Stimulated activated CD8-positive, alpha-beta memory T cell treated with anti-CD3 and anti-CD28 coated beads, Interleukin-7, amount 100 ng/mL, for 4 hours (primary cell): ENCODE results near the gene WDR7.
A peak's percentile ranks its signal among the peaks of the same experiment; 100 is the strongest.

Source experiments
- DNase-seq, 2 donors: peaks; one replicate each; pipeline ENCODE4 v3.0.0-alpha.2; 2020; ENCODE audit warnings: low read depth in 2 of 2

WDR7 gene

DNA sequence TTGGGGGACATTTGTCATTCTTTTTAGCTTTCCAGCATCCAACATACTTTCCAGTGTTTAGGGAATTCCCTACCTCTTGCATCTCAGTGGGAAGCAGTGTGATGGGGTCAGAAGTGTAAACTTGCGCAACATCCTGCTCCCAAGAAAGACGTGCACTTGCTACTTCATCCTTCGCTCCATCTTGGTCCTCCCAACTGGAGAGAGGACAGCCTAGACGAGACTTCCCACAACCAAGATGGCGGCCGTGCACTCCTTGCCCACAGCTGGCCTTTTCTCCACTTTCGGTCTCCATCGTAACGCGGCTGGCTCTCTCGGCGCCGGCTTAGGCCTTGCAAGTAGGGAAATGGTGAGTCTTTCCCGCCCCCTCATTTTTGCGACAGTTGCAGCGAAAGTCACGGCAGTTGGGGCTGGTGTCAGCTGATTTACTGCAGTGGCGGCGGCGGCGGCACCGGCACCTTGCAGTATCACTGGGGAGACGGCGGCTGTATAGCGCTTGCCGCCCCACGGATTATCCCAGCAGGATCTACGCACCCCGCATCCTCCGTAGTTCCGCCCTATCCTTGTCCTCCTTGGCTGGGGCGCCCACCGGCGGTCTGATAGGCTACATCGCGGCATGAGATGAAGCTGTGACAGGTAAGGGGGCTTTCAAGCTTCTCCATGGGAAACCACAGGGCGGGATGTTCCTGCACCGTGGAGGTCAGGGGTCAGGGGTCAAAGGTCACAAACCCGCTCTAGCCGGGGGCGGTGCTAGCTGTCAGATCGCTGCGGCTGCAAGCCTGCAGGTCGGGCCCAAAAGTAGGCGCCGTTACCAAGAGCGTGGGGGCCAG is at the start of gene WDR7:
Gene WDR7 (plus strand): TSS at position 416 of the 827 bp plus-strand sequence. CDS start 21,157 bp downstream, outside the sequence.
- DNase-seq, result peak; percentile 93 to 96

DNA sequence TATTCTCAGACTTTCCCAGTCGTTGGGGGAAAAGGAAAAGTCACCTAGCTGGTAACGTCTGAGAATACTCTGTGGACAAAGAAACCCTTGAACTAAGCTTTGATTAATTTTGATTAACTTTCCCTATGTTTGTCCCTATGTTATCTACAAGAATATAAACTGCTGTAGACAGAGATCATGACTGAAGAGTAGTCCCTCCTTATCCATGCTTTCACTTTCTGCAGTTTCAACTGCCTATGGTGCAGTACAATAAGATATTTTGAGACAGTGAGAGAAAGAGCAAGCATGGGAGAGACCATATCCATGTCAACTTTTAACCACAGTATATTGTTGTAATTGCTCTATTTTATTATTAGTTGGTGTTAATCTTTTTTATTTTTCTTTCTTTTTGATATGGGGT is 44.5 kb upstream of the WDR7 start:
- no peak for DNase-seq

DNA sequence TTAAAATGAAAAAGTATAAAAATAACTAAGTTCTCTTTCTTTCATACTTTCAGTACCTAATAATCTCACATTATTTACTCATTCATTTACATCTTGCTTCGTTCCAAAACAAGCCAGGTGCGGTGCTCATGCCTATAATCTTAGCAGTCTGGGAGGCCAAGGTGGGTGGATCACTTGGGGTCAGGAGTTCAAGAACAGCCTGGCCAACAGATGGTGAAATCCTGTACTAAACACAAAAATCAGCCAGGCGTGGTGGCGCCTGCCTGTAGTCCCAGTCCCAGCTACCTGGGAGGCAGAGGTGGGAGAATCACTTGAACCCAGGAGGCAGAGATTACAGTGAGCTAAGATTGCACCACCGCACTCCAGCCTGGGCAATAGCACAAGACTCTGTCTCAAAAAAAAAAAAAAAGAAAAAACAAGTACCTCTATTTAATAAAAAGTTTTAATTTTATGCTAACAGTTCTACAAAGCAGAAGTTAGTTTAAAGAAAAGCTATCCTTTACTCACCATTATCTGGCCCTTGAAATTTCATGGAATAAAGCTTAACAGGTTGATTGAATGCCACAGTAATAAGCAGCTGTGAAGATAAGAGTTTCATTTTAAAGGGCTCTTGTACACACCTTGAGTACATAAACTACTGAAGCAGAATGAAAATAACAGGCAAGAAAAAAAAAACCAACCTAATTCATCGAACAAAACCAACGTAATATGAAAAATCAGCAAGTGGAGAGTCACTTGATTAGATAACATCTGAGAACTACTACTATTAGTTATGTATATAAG is 35.2 kb upstream of the WDR7 start:
- DNase-seq, result no peak

DNA sequence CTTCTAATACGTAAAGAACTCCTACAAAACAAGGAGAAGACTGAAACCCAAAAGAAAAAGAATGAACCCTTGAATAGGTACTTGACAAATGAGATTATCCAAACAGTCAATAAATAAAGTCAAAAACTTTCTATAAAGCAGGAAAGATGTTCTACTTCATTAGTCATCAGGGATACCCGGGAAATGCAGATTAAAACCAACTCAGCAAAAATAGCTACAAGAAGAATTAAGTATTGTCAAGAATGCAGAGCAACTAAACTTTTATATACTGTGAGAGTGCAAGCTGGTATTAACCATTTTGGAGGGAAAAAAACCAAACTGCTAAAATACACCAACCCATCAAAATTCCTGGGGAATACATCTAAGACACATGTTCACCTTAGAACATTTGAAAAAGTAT is 23.2 kb upstream of the WDR7 start:
- DNase-seq, result no peak

DNA sequence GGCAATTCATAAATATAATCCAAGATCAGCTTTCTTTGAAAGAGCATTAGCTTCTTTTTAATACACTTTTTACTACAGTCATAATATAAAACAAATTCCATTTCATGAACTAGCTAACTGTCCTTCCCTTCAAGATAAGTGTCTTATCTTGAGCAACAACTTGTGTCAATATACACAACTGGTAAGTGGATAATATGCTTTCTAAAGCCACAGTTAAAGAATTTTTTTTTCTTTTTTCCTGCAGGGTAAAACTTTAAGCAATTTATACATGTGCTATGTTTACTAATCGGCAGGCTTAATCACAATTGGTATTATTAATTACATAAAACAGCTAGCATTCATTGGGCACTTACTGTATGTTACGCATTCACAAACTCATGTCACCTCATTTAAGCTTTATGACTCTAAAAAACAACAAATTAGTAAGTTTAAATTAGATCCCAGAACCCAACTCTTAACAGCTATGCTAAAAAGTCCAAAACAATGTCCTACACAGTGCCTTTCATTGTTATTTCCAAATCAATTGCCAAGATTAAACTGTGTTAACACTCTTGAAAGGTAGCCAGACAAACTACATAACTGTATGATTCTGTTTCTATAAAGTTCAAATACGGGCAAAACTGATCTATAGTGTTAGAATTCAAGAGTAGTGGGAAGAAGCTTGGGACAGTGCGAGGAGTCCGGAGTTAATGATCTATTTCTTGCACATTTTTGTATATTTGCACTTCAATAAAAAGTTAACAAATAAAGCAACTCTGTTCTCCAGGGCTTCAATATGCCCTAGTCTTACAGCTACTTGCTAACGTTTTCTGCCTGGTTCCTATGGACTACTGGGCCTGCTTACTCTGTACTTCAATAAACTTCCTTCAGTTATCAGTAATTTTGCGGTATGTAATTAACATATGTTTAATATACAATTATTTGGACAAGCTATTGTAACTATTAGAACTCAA is 18.8 kb upstream of the WDR7 start:
- DNase-seq, result no peak

DNA sequence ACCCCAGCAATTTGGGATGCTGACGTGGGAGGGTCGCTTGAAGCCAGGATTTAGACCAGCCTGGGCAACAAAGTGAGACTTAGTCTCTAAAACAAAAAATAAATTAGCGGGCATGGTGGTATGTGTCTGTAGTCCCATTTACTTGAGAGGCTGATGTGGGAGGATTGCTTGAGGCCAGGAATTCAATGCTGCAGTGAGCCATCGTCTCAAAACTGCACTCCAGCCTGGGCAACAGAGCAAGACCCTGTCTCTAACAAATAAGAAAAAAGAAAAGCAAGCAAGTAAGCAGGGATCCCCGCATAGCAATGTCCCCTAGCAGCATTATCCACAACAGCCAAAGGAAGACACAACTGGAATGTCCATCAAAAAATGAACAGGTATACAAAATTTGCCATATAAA is 16.2 kb upstream of the WDR7 start:
- DNase-seq, result no peak

DNA sequence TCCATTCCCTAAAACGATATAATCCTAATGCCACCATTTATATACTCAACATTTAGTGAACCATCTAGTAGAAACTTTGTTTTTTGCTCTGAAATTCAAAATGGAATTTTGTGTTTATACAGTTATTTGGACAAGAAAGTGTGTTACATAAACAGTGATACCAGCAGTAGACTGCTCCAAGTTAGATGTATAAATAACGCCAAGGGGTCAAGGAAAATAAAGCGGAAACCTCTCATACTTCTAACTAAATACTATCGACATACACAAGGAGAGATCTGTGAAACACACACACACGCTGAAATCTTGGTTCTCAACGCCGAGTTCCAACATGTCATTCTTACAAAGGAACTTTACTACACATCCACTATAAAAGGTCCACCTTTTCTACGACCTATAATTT is 14.0 kb upstream of the WDR7 start:
- DNase-seq, result no peak

DNA sequence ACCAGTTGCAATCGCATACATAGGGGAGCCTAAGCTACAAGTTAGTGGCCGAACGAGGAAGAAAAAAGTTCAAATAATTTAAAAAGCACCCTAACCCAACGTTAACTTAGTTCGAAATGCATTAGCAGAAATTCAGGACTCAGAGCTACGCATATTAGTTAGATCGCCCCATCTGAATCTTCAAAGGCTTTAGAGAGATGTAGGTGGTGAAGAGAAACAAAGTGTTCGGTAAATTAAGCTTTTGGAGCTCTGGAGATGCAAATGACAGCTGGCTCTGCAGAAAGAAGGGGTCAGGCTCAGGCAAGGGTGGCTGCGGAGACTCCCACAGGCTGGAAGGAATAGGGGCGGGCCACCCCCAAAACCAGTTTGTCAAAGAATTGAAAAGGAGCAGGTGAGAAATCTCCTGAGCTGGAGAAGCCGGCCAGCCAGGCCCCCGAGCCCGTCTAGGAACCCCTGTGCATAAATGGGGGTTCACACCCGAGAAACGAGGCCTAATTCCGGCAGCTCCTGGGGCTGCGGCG is 13.4 kb upstream of the WDR7 start:
- DNase-seq, result no peak

DNA sequence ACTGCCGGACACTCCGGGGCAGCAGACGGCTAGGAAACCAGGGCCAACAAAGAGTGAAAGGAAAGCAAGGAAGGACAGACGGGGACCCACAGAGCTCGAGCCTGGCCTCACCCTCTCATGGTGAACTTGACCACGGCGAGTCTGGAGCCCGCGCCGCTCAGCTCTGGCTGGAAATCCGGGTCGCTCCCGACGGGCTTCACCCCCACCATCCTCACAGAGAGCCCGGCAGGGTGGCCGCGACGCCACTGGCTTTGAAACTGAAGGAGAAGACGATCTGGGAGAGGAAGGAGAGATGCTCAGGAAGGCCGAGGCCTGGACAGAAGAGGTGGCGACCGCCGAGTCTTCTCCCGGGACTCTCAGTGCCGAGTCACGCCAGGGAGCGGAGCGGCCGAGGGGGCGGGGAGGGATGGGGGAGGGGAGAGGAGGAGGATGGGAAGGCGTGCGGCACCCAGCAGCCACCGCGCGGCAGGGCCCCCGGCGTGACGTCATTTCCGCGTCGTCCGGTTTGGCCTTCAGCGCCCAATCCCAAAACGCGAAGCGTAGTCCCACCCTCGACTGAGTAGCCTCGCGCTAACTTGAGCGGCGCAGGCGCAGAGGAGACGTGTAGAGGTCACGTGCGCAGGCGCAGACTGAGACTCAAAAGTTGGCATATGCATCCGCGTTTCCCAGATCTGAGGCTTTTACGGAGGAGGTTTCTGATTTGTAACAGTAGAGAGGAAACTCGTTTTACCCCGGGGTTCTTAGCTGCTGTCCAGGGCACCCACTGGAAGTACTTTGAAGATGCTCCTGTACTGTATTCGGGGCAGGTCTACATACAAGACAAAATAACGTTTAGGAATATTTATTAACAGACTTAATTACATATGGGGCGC is 12.7 kb upstream of the WDR7 start, which contains the start of gene TXNL1:
Gene TXNL1 (minus strand): TSS at position 361 of the 872 bp plus-strand sequence. CDS start 152 bp downstream, at position 209.
- peak; percentile 99 for DNase-seq

DNA sequence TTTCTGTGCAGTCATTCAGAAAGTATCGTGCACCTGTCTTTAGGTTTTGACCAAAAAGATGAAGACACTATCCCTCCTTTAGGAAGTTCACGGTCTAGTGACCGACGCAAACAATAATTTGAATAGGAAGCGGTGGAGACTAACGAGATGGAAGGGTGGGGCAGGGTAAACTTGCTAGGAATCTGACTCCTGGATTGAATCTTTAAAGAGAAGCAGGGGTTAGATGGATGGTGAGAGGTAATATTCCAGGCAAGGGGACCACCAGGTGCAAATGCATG is 12.1 kb upstream of the WDR7 start:
- DNase-seq, result no peak

DNA sequence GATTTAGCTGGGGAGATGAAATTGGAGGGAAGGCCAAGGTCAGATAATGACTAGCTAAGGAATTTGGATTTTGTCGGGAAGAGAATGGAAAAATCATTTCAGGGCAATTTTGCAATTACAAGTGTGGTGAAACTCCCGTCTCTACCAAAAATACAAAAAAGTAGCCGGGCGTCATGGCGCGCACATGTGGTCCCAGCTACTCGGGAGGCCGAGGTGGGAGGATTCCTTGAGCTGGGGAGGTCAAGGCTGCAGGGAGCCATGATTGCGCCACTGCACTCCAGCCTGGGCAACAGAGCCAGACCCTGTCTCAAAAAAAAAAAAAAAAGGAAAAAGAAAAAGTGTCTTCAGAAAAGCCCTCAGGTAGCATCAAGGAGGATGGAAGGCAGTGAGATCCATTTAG is 11.6 kb upstream of the WDR7 start:
- no peak for DNase-seq

DNA sequence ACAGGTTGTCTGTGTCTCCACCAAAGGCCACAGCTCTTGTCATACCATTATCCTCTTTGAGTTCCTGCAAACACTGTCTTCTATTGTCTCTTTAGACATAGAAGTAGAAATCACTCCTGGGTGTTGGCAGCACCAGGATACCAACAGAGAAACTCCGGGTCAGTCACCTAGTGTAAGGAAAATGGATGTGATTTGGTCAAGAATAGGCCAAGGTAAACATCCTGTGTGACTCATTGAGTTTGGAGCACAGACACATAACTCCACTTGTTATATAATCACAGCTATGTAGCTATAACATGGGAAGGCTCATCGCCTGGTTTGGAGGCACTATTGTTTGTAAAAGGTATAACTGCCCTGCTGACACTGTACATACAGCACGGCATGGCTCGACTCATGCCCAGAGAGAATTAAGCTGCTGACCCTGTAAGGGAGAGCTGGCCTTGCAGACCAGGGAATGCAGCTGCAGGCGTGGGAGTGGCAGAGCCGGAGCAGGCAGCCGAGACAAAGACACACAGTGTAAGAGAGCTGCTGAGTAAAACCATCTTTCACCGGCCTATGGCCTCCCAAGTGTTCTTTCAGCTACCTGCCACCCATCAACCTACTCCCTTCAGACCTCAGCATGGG is 9.3 kb upstream of the WDR7 start:
- no peak for DNase-seq

DNA sequence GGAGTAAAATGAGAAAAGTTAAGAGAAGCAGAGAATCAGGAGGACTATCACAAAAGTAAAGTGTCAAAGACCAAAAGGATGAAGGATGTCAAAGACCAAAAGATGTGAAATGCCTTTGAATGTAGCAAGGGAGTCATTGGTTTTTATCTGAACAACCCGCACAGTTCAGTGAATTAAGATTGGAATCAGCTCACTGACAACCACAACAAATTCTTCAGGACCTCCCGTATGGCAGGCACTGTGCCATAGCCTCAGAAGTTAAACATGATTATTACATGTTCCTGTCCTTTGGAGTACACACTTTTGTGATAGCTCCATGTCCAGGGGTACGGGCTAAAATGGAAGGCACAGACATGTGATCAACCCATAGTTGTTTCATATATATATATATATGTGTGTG is 7.8 kb upstream of the WDR7 start:
- no peak for DNase-seq

DNA sequence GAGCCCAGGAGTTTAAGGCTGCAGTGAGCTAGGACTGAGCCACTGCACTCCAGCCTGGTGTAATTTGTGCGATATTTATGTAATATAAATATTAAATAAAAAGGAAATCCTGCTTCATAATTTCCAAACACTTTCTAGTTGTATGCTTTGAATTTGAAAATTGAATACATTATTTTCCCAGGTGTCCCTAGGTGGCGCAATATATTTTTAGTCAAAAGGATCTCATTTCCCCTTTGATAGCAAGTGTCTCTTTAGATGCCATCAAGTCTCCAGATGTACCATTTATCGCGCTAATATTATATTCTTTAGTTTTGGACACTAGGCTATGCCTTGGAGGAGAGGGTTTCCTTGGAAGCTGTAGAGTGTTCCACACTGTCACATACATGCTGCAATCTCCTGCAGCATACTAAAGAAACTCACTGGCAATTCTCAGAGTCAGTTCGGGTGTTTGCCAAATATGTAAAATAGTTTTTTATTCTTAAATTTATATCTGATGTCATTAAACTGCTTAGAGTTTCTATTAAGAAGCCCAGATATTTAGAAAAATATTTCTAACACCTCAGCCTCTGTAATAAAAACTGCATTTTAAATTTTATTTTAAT is 5.6 kb upstream of the WDR7 start:
- DNase-seq, result no peak

DNA sequence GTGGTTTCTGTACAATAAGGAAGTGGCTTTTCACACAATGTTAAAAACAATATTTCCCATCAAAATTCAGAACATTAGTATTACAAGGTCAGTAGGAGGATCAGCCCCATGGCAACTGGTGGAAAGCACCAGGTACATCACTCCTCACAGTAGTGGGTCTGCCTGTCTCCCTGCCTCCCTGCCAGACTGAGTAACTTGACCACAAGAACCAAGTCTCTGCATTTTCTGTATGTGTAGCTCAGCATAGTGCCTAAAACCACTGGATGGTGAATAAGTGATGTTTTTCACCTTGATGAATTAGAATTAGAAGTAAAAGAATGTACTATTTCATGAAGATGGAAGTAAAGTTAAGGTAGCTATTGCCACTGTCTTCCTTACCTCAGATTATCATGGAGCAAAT is 4.1 kb upstream of the WDR7 start:
- DNase-seq, result no peak

DNA sequence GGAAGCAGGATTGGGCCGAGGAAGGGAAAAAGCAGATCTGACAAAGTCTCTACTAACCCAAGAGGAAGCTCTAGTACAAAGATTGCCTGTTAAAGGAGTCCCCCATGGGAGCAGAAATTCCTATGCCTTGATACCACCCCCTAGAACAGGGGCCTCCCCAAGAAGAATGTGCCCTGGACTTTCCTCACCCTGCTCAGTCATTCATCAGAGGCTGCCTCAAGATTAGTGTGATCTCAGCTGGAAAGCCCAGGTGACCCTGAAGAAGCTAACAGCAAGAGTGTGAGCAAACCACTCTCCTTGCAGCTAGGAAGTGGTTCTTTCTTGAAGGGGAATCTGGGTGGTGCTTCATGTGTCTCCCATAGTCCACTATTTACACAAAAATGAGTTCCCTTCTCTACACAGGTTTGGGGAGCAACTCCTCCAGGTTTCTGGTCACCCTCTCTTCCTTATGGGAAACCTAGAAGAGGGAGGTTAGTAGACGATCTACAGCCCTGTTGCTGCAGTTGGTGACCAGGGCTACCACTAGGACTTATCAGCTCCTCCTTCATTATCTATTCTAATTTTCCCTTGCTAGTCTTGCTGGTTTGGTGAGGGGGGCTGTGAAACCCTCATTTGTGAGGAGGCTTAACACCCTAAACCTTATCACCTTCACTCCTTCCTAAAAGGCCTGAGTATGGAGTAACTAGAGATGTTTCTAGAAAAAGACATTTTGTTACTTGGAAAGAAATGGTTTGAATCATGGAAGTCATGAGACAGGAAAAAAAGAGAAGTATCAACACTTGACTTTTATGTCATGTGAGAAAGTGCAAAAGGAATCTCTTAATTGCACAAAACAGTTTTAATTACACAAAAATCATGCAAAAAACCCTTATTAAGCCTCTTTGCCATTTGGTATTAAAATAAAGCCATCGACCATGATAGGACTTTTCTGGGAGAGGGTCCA is 2.9 kb upstream of the WDR7 start:
- no peak for DNase-seq

DNA sequence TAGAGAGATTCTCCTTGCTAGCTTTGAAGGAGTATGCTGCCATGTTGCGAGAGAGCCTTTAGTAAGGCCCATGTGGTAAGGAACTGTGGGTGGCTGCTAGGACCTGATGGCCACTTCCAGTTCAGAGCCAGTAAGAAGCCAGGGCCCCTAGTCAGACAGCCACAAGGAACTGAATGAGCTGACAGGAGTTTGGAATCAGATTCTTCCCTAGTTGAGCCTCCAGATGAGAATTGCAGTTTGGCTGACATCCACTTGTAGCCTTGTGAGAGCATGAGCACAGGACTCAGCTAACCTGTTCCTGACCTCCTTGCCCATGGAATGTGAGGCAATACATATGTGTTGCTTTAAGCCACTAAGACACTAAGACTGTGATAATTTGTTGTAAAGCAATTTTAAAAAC is 1.2 kb upstream of the WDR7 start:
- DNase-seq, result no peak

DNA sequence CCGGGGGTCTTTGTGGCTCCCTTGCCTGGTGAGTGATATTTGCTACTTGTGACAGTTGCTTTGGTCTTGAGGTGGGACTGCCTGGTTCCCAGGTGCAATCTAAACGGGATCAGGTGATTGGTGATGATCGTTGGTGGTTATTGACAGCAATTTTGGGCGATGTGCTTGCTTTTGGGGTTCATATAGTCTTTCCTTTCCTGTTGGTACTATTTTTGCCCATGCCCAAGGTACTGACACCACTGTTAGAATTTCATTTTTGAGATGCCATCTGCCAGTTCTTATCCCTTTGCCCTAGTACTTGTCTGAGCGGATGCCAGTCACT is 573 bp downstream of the WDR7 start:
- no peak for DNase-seq

DNA sequence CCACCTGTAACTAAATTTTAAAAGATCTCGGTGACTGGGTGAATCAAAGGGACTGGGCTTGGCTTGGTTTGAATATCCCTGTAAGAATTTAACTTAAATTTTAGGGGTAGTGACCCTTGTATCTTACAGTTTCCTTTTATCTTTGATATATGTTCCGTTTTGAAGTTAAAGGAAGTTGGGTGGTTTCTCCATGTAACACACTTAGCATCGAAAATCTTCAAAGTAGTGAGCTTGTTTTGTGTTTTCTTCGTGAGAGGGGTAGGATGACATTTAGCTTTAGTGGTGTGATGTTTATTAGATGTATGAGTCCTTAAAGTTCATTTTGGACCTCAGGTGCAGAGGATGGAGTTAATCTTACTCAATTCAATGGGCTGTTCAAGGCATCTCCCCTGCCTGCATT is 1.6 kb downstream of the WDR7 start:
- DNase-seq, result no peak
